ENCODE measurements around the gene MAP2K4. TPM values are rescaled to one million over a fixed set of nuclear protein-coding genes. Genes with fewer than 3 reads are reported as not detected.

MAP2K4 gene
- total and polyA plus RNA-seq, 2 experiments from 2014 or later, result 38.5 to 53.6 TPM

GRCh38 chr17:12127667-12128066 lies 107.0 kb downstream of the MAP2K4 start:
- TF ChIP-seq EZH2 (IDR thresholded peaks at IDR 0.05; ENCODE audit: borderline replicate concordance) (no peak), CTCF (IDR thresholded peaks at IDR 0.05; ENCODE audit: poor library complexity) (no peak), EZH2phosphoT487 (IDR thresholded peaks at IDR 0.05; ENCODE audit: low read depth, severe bottlenecking, unreplicated experiment) (no peak)
- H3K36me3 ChIP-seq (replicated peaks; ENCODE audit: insufficient read depth, low read depth), result no peaks in the 10 kb centered on the region
- DNase-seq (ENCODE audit: low spot score), result no peak
- H3K27ac ChIP-seq, result no peak overlapping the region
- no peak overlapping the region for H2AFZ ChIP-seq
- no peaks in the 10 kb centered on the region for H3K9me3 ChIP-seq (ENCODE audit: low read depth)
- no peaks in the 10 kb centered on the region for H3K4me1 ChIP-seq (ENCODE audit: insufficient read depth)
- H3K27me3 ChIP-seq, result no peaks in the 10 kb centered on the region
- 43% methylated on average over 2 of the region's 2 CpGs for whole genome bisulfite sequencing (ENCODE audit: low lambda C conversion rate, missing lambda C conversion rate)
- H3K4me2 ChIP-seq, result no peak overlapping the region
- no peak overlapping the region for H3K4me3 ChIP-seq
- H3K79me2 ChIP-seq, result no peaks in the 10 kb centered on the region
- H3K9me2 ChIP-seq (replicated peaks; ENCODE audit: insufficient read depth), result no peaks in the 10 kb centered on the region
- H4K20me1 ChIP-seq (ENCODE audit: insufficient read depth, poor library complexity, severe bottlenecking), result no peaks in the 10 kb centered on the region

GRCh38 chr17:12128946-12129345 lies 108.3 kb downstream of the MAP2K4 start:
- Histone ChIP-seq H3K9me2 (replicated peaks; ENCODE audit: insufficient read depth) (no peaks in the 10 kb centered on the region), H4K20me1 (ENCODE audit: insufficient read depth, poor library complexity, severe bottlenecking) (no peaks in the 10 kb centered on the region), H2AFZ (no peak overlapping the region), H3K79me2 (no peaks in the 10 kb centered on the region), H3K27ac (no peak overlapping the region), H3K4me1 (ENCODE audit: insufficient read depth) (no peaks in the 10 kb centered on the region), H3K9me3 (ENCODE audit: low read depth) (no peaks in the 10 kb centered on the region), H3K36me3 (replicated peaks; ENCODE audit: insufficient read depth, low read depth) (no peaks in the 10 kb centered on the region), H3K4me2 (no peak overlapping the region), H3K4me3 (no peak overlapping the region), H3K27me3 (no peaks in the 10 kb centered on the region)
- TF ChIP-seq EZH2phosphoT487 (IDR thresholded peaks at IDR 0.05; ENCODE audit: low read depth, severe bottlenecking, unreplicated experiment) (no peak), EZH2 (IDR thresholded peaks at IDR 0.05; ENCODE audit: borderline replicate concordance) (no peak), CTCF (IDR thresholded peaks at IDR 0.05; ENCODE audit: poor library complexity) (no peak)
- no peak for DNase-seq (ENCODE audit: low spot score)
- WGBS (ENCODE audit: low lambda C conversion rate, missing lambda C conversion rate), result 95% methylated on average over 7 of the region's 7 CpGs

- no peaks in the 10 kb centered on the region for H3K27me3 ChIP-seq
- H3K4me2 ChIP-seq, result no peak overlapping the region
- no peak overlapping the region for H3K4me3 ChIP-seq
- H3K36me3 ChIP-seq (replicated peaks; ENCODE audit: insufficient read depth, low read depth), result no peaks in the 10 kb centered on the region
- H3K9me2 ChIP-seq (replicated peaks; ENCODE audit: insufficient read depth), result no peaks in the 10 kb centered on the region
- WGBS (ENCODE audit: low lambda C conversion rate, missing lambda C conversion rate), result 67% methylated on average over 6 of the region's 6 CpGs
- no peaks in the 10 kb centered on the region for H3K79me2 ChIP-seq
- H4K20me1 ChIP-seq (ENCODE audit: insufficient read depth, poor library complexity, severe bottlenecking), result no peaks in the 10 kb centered on the region
- H3K4me1 ChIP-seq (ENCODE audit: insufficient read depth), result no peaks in the 10 kb centered on the region
- no peak overlapping the region for H2AFZ ChIP-seq
- H3K27ac ChIP-seq, result no peak overlapping the region
- H3K9me3 ChIP-seq (ENCODE audit: low read depth), result peaks cover 11% of the 10 kb centered on the region
- TF ChIP-seq CTCF (IDR thresholded peaks at IDR 0.05; ENCODE audit: poor library complexity) (no peak), EZH2phosphoT487 (IDR thresholded peaks at IDR 0.05; ENCODE audit: low read depth, severe bottlenecking, unreplicated experiment) (no peak), EZH2 (IDR thresholded peaks at IDR 0.05; ENCODE audit: borderline replicate concordance) (no peak)
- DNase-seq (ENCODE audit: low spot score), result no peak
Observed at GRCh38 chr17:12133183-12133582, 112.5 kb downstream of the MAP2K4 start.

GRCh38 chr17:12134101-12134500 lies 113.4 kb downstream of the MAP2K4 start:
- Histone ChIP-seq H3K79me2 (no peaks in the 10 kb centered on the region), H3K9me2 (replicated peaks; ENCODE audit: insufficient read depth) (no peaks in the 10 kb centered on the region), H3K27ac (no peak overlapping the region), H3K4me2 (no peak overlapping the region), H3K9me3 (ENCODE audit: low read depth) (peaks cover 11% of the 10 kb centered on the region), H2AFZ (no peak overlapping the region), H3K4me1 (ENCODE audit: insufficient read depth) (no peaks in the 10 kb centered on the region), H3K36me3 (replicated peaks; ENCODE audit: insufficient read depth, low read depth) (no peaks in the 10 kb centered on the region), H3K4me3 (no peak overlapping the region), H4K20me1 (ENCODE audit: insufficient read depth, poor library complexity, severe bottlenecking) (no peaks in the 10 kb centered on the region), H3K27me3 (no peaks in the 10 kb centered on the region)
- no peak for TF ChIP-seq CTCF (IDR thresholded peaks at IDR 0.05; ENCODE audit: poor library complexity)
- no peak for TF ChIP-seq EZH2phosphoT487 (IDR thresholded peaks at IDR 0.05; ENCODE audit: low read depth, severe bottlenecking, unreplicated experiment)
- no peak for TF ChIP-seq EZH2 (IDR thresholded peaks at IDR 0.05; ENCODE audit: borderline replicate concordance)
- 62% methylated on average over 3 of the region's 3 CpGs for WGBS (ENCODE audit: low lambda C conversion rate, missing lambda C conversion rate)
- no peak for DNase-seq (ENCODE audit: low spot score)
